ENCODE results near the gene CCDC106.

The CCDC106 gene

DNA sequence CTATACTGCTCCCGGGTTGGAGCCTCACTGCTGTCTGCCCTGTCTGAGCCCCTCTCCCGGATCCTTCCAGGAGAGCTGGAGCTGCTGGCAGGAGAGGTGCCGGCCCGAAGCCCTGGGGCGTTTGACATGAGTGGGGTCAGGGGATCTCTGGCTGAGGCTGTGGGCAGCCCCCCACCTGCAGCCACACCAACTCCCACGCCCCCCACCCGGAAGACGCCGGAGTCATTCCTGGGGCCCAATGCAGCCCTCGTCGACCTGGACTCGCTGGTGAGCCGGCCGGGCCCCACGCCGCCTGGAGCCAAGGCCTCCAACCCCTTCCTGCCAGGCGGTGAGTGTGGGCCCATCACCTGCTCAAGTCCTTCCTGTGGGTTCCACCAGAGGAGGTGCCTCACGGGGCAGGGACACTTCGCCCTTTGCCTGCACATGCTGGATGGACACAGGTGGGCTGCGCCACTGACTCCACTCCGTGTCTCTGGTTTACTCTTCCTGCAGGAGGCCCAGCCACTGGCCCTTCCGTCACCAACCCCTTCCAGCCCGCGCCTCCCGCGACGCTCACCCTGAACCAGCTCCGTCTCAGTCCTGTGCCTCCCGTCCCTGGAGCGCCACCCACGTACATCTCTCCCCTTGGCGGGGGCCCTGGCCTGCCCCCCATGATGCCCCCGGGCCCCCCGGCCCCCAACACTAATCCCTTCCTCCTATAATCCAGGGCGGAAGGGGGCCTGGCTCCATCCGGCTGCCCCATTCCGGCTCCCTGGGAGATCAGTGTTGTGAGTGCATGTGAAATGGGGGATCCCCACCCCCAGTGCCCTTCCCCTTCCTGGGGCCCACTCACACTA is 46.9 kb downstream of the CCDC106 start:
- DNase-seq (ENCODE audit: low read depth in 4 of 4, low spot score in 1 of 4) = no peak

DNA sequence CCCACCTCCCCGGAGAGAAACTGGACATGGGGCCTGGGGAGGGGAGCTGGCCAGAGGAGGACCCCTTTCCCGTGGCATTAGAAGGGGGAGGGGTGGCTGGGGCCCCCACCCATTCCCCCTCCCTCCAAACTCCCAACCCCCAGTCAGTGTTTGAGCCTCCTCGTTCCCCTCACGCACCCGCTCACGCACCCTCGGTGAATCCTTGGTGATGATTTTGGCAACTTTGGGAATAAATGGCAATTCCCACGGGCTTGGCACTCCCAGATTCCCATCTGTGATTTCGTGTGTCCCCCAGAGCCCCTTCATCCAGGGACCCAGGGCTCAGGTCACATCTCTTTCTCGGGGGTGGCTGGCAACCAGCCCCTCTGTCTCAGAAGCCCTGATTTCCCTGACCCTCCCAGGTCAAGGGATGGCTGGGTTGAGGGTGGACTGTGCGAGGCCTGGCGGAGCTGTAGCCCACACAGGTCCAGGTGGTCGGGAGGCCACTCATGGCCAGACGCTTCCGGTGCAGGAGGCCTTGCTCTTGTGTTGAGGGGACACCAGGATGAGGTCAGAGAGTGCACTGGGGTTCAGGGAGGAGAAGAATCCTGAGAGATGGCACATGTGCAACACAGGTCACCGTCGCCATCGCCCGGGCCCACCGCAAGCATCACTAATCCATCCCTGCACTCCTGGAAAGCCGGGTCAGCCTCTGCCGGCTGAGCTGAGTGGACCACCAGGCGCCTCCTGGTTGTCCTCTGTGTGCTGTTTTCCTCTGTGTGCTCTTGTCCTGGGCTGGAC is 47.7 kb downstream of the CCDC106 start:
- DNase-seq (ENCODE audit: low read depth in 4 of 4, low spot score in 1 of 4) = no peak

DNA sequence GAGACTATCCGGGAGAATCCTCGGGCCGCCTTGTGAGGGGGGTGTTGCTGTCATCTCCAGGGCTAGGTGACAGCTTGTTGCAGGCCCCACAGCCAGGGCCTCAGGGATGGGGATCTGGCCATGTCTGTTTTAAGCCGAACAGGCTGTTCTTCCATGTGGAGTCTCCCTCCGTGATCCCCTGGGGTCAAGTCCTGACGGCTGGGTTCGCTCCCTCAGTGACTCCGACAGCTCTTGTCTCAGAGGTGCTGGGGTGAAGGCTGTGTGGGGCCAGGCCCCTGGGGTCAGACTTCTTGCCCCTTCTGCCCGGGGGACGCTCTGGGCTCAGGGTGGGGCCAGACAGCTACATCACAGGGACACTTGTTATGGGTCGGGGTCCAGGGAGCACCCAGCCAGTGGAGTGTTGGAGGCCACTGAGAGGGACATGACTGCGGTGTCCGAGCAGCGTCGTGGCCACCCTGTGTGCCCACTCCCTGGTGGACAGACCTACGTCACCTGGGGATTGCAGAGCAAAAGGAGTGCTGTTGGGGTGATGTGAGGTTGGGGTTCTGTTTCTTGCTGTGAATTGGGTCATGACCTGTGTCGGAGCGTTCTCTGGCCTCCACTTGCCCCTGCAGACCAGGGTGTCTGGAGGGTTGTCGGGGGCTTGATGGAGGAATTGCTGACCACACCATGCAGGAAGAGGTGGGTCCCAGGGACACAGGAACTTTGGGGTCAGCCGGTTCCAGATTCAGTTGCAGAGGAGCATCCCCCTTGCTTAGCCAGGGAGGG is 48.5 kb downstream of the CCDC106 start:
- no peak for DNase-seq (ENCODE audit: low read depth in 4 of 4, low spot score in 1 of 4)

DNA sequence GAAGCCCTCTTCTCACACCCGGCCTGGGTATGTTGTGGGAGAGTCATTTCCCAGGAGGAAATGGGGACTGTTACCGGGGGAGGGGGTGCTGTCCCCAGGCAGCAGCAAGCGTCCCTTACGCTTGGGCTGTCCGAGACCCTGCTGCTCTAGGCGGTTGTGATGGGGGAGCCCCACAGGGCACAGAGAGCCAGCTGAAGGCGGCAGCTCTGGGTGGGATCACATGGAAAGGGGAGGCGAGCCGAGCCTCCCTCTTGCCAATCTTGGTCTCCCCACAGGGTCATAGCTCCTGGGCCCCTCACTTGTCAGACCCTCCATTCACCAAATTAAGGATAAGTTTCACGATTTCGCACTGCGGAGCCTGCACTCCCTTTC is 49.0 kb downstream of the CCDC106 start:
- no peak for DNase-seq (ENCODE audit: low read depth in 4 of 4, low spot score in 1 of 4)

DNA sequence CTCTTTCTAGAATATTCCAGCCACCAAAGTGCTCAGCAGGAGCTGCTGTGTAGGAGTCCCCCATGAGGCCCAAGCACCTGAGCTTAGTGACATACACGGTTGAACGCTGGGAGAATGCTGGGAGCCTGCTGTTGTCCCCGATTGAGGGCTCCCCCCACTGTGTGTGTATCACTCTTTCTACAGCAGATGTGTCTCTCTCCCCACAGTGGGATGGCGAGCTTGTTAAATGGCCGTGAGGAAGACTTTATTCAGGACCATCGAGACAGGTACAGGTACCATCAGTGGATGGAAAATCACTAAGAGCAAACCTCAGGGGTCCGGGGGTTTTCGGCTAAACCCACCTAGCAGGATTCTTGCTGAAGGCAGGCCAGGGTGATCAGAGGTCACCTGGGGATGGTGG is 49.7 kb downstream of the CCDC106 start:
- no peak for DNase-seq (ENCODE audit: low read depth in 4 of 4, low spot score in 1 of 4)

DNA sequence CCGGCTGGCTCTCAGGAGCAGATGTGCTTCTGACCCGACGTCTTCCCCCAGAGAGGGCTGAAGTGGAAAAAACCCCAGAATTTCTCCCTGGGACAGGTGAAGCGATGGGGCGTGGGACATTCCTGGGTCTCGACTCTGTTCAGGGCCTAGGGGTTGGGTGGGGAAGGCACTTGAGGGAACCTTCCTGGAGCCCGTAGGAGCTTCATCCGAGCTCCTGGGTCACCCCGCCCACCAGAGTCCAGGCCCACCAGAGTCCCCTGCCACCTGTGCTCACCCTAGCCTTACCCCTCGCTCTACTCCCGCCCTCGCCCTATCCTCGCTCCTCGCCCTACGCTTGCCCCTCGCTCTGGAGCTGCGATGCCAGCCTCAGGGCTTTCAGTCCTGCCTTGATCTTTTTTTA is 50.2 kb downstream of the CCDC106 start:
- DNase-seq (ENCODE audit: low read depth in 4 of 4, low spot score in 1 of 4) = no peak

DNA sequence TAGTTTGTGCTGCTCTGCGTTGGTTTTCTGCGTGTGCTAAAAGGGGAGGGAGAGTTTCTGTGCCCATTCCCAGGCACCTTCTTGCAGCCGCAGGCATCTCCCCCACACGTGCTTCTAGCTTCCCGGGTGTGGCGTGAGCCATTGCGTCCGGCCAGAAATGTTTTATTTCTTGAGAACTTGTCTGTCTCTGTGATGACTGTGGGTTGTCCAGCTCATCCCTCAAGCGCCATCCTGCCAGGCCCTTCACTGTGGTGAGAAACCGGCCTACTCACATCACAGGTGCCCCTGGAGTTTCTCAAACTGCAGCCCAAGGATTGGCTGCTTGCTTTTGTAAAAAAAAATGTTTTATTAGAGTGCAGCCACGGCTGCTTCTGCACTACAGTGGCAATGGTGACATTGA is 51.2 kb downstream of the CCDC106 start:
- DNase-seq (ENCODE audit: low read depth in 4 of 4, low spot score in 1 of 4) = no peak

DNA sequence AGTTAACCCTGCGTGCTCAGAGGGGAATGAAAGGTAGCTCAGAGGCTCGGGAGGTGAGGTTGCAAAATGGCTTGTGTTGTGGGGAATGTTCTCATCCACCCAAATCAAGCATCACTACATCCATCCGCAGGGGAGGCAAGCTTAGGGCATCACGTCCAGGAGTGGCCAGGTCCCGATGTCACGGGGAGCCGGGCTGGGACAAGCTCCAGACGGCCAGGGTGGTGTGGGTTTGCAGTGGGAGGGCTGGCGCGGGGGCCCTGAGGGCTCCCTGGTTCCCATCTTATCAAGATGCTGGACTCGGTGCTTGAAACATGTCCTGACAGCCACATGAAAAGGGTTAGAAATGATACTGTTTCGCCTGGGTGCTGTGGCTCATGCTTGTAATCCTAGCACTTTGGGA is 52.8 kb downstream of the CCDC106 start:
- DNase-seq (ENCODE audit: low read depth in 4 of 4, low spot score in 1 of 4) = no peak

DNA sequence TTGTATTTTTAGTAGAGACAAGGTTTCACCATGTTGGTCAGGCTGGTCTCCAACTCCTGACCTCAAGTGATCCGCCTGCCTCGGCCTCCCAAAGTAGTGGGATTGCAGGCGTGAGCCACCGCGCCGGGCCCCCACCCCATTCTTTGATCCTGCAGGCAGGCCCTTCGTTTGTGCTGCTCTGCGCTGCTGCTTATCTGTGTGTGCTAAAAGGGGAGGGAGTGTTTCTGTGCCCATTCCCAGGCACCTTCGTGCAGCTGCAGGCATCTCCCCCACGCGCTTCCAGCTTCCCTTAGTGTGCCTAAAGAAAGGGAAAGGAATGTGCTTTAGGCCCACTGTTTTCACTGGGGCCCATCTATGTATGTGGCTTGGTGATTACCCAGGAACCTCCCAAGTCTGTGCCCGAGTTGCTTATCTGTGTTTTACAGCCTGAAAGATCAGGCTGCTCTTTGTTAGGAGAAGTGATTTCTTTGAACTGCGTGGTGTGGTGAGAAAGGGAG is 54.2 kb downstream of the CCDC106 start:
- DNase-seq (ENCODE audit: low read depth in 4 of 4, low spot score in 1 of 4) = no peak
